HG03025 (cell line): ENCODE results near the gene PDLIM5.
A peak's percentile ranks its signal among the peaks of the same experiment; 100 is the strongest.
"Not testable (repeated sequence)": the region's sequence is repeated elsewhere in the genome, so short reads cannot be mapped to it uniquely, and the experiment has no call there.

Source experiments
- ATAC-seq: cut with Tn5 transposase; IDR thresholded peaks from one replicate; pipeline ENCODE4 v1.9.1; 2021; ENCODE audit warnings: mild to moderate bottlenecking, moderate library complexity; ENCODE audit not compliant: unreplicated experiment, low FRiP score

Gene PDLIM5

DNA sequence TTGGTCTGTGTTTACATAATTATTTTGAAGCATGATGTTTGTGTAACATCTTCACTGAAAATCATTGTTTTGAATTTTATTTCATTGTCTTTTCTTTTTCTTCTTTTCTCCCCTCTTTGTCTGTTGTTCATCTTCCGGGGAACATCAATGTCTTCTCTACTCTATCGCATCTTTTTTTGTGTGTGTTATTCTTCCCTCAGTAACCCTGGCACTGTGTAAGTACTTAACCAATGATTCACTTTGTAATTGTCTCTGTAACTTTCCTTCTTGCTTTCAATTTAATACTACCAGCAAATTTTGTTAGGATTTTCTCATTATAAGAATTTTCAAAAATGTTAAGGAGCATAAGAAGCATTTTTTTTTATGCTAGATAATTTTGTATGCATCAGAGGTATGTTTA lies 130.8 kb downstream of the PDLIM5 start:
- no peak for ATAC-seq

DNA sequence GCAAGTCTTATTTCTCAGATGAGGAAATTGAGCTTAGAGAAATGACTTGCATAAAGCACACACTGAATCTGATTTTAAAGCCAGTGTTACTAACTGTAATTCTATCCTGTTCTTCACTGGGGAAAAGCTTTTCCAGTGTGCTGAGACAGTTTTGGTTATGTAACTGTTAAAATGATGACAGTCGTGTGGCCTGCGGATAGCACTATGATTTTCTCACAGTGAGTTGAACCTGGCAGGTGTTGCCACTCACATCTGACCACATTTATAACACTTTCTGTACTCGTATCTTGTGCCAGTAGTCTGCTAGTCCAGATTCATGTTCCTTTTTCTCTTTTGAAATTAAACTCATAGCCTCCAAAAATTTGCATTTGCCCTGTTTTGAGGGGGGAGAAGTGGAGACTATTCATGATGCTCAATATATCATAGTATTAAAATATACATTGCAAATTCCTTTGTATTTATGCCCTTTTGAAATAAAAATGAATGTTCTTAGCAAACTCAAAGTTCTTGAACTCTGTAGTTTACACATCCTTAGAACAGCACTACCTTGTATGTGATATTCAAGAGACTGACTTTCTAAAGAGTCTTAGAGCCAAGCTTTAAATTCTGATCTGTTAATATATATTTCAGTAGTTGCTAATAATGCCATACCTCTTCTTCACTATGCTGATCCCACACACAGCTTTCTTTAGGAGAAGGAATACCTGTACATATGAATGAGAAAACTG lies 132.3 kb downstream of the PDLIM5 start:
- ATAC-seq, result no peak

GRCh38 chr4:94588896-94589693 lies 137.4 kb downstream of the PDLIM5 start:
- no peak for ATAC-seq

DNA sequence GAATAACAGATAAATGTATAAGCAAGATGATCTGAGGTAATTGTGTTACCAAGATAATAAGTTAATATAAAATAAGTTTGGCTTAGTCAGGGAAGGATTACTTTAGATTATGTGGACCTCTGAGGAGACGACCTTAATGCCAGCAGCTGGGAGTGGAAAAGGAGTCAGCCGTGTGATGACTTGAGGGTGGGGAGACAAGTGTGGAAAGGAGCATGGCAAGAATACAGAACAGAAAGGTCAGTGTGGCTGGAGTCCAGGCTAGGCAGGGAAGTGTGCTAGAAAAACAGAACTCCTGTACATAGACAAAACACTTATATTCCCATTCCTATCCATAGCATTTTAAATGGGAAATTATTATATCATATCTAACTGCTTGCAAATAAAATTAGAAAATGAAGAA lies 138.8 kb downstream of the PDLIM5 start:
- no peak for ATAC-seq

GRCh38 chr4:94591289-94591688 lies 139.5 kb downstream of the PDLIM5 start:
- no peak for ATAC-seq

GRCh38 chr4:94595013-94595412 lies 143.3 kb downstream of the PDLIM5 start:
- ATAC-seq, result no peak

DNA sequence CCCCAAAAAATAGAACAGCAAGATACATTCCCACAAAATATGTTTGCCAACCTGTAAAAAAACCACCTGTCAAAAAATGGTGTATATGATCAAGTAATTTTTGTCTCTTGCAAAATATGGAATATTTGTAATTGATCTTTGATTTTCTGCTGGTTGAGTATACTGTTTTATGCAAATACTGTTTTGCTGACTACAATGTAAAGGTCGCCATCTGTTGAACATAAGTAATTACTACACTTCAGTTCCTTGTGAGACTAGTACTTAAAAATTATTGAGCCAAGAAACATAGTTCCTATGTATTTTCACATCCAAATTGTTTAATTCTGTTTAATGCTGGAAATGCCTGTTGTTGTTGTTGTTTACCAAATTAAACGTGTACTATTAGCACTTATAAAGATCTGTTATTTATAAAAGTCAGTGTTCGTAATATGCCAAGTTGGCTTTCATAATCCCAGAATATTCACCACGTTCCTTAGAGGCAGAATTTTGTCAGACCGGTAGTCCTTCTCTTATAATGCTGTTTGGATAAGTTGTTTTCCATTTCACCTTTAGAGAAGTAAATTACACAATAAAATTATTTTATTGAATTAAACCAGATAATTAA lies 144.2 kb downstream of the PDLIM5 start:
- ATAC-seq, result peak; percentile 44

DNA sequence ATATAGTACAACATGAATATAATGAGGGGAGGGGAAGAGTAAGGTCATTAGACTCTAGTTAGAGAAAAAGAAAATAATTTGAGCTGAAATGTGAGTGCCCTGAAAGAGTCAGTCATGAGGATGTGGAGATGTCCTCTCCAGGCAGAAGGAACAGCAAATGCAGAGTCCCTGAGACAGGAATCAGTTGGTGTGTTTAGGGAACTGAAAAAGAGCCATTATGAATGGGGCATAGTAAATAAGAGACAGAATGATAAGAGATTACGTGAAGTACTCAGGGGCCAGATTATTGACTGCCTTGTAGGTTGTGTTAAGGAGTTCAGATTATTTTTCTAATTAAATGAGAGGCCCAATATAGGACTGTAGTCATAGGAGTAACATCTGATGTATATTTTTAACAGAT lies 147.0 kb downstream of the PDLIM5 start:
- ATAC-seq, result no peak

- no peak for ATAC-seq
These were observed 151.5 kb downstream of the PDLIM5 start for GRCh38 chr4:94603170-94603747.

GRCh38 chr4:94605241-94605805 lies 153.6 kb downstream of the PDLIM5 start:
- no peak for ATAC-seq

GRCh38 chr4:94610145-94610544 lies 158.4 kb downstream of the PDLIM5 start:
- no peak for ATAC-seq

DNA sequence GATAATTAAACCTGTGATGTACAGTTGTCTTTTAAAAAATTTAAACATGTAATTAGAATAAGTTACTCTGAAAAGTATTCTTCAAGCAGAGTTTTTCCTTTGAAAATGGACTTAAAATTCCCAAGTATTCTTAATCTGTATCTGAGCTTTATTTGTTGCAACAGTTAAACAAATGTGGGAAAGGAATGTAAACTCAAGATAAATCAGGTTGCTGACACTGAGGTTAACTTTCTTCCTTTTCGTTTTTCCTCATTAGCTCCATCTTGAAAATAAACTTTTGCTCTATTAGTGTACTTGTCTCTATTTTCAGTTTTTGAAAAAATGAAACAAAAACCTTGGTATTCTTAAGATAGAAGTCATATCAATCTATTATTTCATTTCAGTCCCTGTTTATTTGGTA lies 161.5 kb downstream of the PDLIM5 start:
- no peak for ATAC-seq

DNA sequence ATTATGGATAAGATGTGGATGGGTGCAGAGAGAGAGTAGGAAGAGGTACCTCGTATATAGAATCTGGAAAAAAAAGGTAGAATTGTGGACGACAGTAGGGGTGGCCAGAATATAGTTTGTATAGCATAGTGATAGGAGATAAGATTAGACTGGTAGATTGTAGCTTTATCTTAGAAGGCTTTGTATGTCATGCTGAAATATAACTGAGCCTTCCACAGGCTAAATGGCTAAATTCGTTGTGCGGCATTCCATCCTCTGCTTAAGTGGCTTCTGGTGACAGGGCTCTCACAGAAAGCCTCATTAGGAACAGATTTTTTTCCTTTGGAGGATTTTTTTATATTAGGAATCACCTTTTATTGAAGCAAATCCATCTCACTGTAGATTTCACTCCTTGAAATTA lies 163.7 kb downstream of the PDLIM5 start:
- ATAC-seq, result no peak

DNA sequence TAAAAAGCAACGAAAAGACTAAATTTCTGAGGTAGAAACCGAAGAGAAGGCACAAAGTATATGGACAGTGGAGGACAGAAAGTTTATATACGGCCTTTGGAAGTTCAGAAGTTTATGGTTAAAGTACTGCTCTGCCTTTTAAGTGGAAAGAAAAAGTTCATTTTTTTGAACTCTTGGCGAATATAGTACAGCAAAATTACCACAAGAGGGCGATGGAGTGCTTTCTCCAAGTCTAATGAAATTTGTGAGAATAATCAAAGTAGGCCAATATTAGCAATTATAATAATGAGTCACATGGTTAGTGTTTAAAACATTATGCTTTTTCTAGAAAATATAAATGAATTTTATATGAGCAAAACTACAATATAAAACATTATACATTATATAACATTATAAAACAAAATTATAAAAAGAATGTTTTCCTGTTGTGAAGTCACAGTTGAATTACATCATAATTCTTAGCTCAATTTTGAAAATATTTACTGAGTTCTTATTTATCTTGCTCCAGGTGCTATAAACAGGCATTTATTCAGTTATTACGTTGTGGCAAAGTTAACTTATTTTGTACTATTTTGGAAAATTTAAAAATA lies 169.8 kb downstream of the PDLIM5 start:
- no peak for ATAC-seq

DNA sequence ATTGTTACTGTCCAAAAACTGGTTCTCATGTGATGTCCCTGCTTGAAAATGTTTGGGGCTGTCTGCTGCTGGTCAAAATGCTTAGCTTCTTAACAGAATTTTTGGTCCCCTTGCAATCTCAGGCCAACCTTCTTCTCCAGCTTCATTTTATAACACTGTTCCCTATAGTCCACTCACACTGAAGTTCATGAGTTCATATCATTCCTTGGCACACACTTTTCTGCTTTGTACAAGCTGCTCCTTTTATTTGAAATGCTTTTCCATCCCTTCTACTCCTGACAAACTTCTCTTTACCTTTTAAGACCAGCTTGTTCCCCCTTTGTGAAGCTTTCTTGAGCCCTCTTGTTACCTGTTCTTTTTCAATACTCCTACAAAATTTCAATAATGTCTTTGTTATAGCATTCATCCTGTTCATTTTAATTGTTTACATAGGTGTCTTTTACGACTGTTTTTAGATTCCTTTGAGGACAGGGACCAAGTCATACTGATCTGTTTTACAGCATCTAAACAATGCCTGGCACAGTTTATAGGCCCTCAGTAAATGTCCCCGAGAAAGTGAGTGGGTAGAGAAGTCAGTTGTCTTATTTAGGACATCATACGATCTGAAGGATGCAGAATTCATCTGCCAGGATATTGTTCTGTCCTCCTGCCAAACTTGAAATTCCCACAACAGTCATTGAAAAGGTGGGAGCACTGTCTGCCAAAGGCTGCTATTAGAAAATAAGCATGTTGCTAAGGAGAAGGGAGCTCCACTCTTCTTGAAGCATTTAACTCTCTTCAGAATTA lies 171.6 kb downstream of the PDLIM5 start:
- no peak for ATAC-seq

DNA sequence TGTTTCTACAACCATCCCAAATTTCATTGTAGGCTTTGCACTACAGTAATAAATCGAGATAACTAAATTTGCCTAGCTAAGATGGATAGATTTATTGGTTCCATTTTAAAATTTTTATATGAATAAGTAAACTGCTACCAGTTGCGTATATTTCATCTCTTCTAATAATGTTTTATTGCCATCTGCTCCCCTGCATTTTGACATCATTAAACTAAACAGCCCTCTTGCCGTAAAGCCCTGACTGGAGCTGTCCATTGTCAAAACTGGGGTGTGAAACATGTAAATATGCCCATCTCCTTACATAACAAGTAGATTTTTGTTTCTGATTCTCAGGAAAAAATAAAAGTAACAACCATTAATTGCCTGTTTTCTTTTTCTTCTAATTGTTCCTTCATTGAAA lies 175.2 kb downstream of the PDLIM5 start:
- no peak for ATAC-seq

DNA sequence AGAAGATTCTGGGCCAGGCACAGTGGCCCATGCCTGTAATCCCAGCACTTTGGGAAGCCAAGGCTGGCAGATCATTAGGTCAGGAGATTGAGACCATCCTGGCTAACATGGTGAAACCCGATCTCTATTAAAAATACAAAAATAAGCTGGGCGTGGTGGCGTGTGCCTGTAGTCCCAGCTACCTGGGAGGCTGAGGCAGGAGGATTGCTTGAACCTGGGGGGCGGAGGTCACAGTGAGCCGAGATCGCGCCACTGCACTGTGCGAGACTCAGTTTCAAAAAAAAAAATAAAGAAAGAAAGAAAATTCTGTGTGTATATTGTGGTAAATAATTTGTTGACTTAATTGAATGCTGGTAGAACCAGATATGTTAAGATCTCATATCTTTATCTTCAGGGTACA lies 177.3 kb downstream of the PDLIM5 start:
- ATAC-seq, result not testable (repeated sequence)

DNA sequence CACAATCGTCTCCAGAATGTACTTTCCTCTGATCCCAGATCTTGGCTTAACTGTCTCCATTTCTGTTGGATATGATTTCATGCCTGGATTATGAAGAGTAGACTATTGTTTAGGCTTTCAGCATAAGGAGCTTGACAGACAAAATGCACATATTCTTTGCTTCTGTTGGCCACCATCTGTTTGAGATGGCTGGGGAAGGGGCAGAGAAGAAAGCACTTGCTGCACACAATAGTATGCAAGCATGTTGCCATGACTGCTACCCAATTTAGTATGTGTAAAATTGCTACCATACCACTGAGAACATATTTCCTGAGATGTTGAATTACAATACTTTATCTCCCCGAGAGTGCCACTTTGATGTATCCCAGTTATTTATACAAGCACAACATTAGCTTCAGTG lies 178.1 kb downstream of the PDLIM5 start:
- ATAC-seq, result no peak

GRCh38 chr4:94634271-94634670 lies 182.5 kb downstream of the PDLIM5 start:
- no peak for ATAC-seq

DNA sequence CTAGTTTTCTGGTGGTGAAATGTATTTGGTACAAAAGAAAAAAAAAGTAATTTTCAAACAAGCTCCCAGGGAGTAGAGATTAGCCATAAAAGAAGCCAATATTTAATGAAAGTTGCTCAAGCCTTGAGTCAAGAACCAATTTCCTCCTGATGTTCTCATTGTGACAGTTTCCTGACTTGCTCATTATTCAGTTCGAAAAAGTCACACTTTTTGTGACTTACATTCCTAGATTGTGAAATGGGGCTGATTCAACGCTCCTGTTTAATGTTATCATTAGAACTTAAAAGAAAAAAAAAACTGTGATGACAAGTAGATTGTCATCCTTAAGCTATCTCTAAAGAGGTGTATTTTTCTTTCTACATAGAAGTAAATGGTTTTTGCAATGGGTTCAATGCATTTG lies 183.4 kb downstream of the PDLIM5 start:
- ATAC-seq, result no peak
